ENCODE results near the gene CDKN2B-AS1. TPM values are rescaled to one million over a fixed set of nuclear protein-coding genes. Genes with fewer than 3 reads are reported as not detected.

Gene CDKN2B-AS1
- total RNA-seq, 1 experiment from 2014 or later, result not detected

DNA sequence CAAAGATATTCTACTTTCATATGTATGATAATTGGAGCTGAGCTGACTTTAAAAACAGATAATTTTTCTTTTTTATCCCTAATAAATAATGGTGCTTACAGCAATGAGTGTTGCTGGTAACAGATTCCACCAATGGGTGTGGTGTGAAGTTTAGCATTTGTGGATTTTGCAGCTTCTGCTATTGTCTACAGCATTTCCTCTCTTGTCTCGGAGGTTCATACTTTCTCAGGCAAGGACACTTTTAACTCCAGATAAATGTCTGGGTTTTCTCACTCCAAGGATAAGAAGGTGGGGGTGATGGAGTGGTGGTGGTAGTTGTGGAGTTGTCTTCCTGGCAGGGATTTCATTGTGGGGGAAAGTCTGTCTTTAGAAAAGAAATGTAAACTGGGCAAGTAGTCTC lies 134.5 kb downstream of the CDKN2B-AS1 start:
- no peaks in the 10 kb centered on the region for H3K36me3 Mint-ChIP-seq (ENCODE audit: insufficient read depth in 1 of 3, low read depth in 3 of 3)
- no peaks in the 10 kb centered on the region for H3K9me3 ChIP-seq (ENCODE audit: control insufficient read depth, low read depth, low read length)
- H4K91ac ChIP-seq (ENCODE audit: insufficient read length, low read depth, low read length), result no peak overlapping the region
- H3K18ac ChIP-seq (ENCODE audit: insufficient read length, low read depth, low read length), result no peak overlapping the region
- H2BK20ac ChIP-seq (ENCODE audit: low read depth, low read length, poor library complexity, severe bottlenecking), result no peak overlapping the region
- H2BK12ac ChIP-seq (ENCODE audit: insufficient read length, low read depth, low read length), result no peak overlapping the region
- no peaks in the 10 kb centered on the region for H3K4me1 ChIP-seq (ENCODE audit: insufficient read depth, low read length)
- no peak for DNase-seq
- H3K23me2 ChIP-seq (ENCODE audit: insufficient read length, low read depth, low read length, poor library complexity, severe bottlenecking), result no peaks in the 10 kb centered on the region
- no peak overlapping the region for H3K56ac ChIP-seq (ENCODE audit: insufficient read length, low read depth, low read length)
- no peak overlapping the region for H3T11ph ChIP-seq (ENCODE audit: low read length)
- no peaks in the 10 kb centered on the region for H3K79me1 ChIP-seq (ENCODE audit: insufficient read depth, low read depth, low read length, poor library complexity, severe bottlenecking)
- H4K8ac ChIP-seq (replicated peaks; ENCODE audit: insufficient read length, low read depth, low read length), result no peak overlapping the region
- H4K20me1 ChIP-seq (ENCODE audit: control insufficient read depth, insufficient read depth, insufficient read length), result no peaks in the 10 kb centered on the region
- H2AK5ac ChIP-seq (ENCODE audit: insufficient read length, low read length), result no peak overlapping the region
- no peak overlapping the region for H3K14ac ChIP-seq (ENCODE audit: insufficient read depth, low read length)
- H3K4me3 Mint-ChIP-seq, result no peak overlapping the region
- no peaks in the 10 kb centered on the region for H3K9me3 Mint-ChIP-seq
- no peak overlapping the region for H2BK120ac ChIP-seq (ENCODE audit: low read depth, low read length, poor library complexity, severe bottlenecking)
- no peak overlapping the region for H2BK15ac ChIP-seq (ENCODE audit: low read depth, low read length)
- H4K5ac ChIP-seq (ENCODE audit: insufficient read length, low read depth, low read length), result no peak overlapping the region
- no peak overlapping the region for H2AFZ ChIP-seq (ENCODE audit: low read length)
- TF ChIP-seq, protein P1, sequence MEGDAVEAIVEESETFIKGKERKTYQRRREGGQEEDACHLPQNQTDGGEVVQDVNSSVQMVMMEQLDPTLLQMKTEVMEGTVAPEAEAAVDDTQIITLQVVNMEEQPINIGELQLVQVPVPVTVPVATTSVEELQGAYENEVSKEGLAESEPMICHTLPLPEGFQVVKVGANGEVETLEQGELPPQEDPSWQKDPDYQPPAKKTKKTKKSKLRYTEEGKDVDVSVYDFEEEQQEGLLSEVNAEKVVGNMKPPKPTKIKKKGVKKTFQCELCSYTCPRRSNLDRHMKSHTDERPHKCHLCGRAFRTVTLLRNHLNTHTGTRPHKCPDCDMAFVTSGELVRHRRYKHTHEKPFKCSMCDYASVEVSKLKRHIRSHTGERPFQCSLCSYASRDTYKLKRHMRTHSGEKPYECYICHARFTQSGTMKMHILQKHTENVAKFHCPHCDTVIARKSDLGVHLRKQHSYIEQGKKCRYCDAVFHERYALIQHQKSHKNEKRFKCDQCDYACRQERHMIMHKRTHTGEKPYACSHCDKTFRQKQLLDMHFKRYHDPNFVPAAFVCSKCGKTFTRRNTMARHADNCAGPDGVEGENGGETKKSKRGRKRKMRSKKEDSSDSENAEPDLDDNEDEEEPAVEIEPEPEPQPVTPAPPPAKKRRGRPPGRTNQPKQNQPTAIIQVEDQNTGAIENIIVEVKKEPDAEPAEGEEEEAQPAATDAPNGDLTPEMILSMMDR (conservative IDR thresholded peaks at IDR 0.05), result no peak
- peaks cover 0 to 4% of the 10 kb centered on the region in 2 experiments; a peak in 2 of 4 replicates for H3K4me1 Mint-ChIP-seq
- H3K27ac ChIP-seq (ENCODE audit: insufficient read length, low read depth, low read length), result no peak overlapping the region
- no peak overlapping the region for H3K23ac ChIP-seq (ENCODE audit: insufficient read length, low read depth, low read length)
- H3K79me2 ChIP-seq (ENCODE audit: insufficient read depth, low read length), result no peaks in the 10 kb centered on the region
- no peaks in the 10 kb centered on the region for H3K27me3 ChIP-seq (ENCODE audit: insufficient read depth, low read length)
- no peak overlapping the region; a peak in 1 of 7 replicates for H3K27ac Mint-ChIP-seq
- no peak overlapping the region for H3K4ac ChIP-seq (ENCODE audit: low read depth, low read length)
- WGBS (ENCODE audit: extremely low coverage, insufficient read length, low lambda C conversion rate), result no CpG with 5 or more reads among the region's 1 CpG
- H3K9ac ChIP-seq (ENCODE audit: extremely low read depth, insufficient read length, low read length), result no peak overlapping the region
- no peak overlapping the region for H3K4me2 ChIP-seq (ENCODE audit: insufficient read depth, insufficient read length, low read length)
- no peak overlapping the region for H2BK5ac ChIP-seq (ENCODE audit: insufficient read length, low read length)
- H3K27me3 Mint-ChIP-seq (ENCODE audit: low read depth), result no peaks in the 10 kb centered on the region

Data from H9 (cell line).